GM18526 (cell line): Measurements from ENCODE around the gene PCGF6.

ENCODE experiments used
- POLR2A ChIP-seq: IDR thresholded peaks from 3 replicates; pipeline ENCODE4 v1.6.1; 2011; ENCODE audit not compliant: insufficient read length; ENCODE audit errors: extremely low read depth

PCGF6 gene

DNA sequence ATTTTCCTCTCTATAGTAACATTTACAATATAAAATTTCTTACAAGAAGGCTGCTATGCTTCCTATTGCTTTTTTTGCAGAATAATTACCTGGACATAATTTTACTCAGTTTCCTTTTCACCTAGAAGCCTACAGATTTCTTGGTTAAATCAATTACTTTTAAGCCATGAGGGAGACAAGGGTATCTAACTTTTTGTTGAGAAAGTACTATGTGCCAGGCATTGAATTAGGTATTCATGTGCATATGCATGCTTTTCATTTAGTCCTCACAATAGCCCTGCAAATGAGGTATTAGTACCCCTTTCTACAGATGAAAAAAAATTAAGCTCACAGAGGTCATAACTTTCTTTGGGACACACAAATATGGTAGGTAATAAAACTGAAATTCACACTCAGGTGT lies 16.4 kb downstream of the PCGF6 start:
- no peak for TF ChIP-seq POLR2A

DNA sequence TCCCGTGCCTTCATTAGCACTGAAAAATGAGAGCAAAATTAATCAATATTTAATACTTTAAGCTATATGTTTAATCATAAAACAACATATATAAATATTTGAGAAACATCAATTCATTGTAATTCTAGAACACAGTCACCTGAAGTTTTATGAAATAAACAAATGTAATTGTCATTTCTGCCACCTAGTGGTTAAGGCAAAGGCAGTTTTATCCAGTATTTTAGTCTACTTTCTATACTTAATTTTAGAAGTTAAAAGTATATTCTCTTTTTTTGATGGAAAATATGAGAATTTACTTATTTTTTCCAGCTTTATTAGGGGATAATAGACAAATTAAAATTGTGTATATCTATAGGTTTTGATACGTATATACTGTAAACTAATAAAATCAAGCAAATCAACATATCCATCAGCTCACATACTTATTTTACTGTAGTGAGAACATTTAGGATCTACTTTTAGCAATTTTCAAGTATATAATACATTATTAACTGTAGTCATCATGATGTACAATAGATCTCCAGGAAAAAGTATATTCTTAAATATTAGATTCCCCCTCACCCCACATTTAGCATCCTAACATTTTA lies 16.9 kb downstream of the PCGF6 start:
- TF ChIP-seq POLR2A = no peak

DNA sequence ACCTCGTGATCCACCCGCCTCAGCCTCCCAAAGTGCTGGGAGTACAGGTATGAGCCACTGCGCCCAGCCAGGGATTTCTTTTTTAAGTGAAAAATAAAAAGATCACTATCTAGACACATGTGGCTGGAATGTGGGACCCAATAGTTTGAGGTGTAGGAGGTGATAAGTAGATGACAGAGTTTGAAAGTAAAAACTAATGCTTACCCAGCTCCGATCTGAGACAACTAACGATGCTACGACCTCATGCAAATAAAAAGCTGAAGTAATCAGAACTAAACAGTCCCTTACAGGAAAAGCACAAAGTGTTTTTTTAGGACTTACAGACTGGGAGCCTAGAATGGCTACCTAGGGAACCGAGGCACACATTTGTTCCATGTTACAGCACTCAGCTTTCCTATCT lies 23.0 kb downstream of the PCGF6 start:
- TF ChIP-seq POLR2A = no peak

DNA sequence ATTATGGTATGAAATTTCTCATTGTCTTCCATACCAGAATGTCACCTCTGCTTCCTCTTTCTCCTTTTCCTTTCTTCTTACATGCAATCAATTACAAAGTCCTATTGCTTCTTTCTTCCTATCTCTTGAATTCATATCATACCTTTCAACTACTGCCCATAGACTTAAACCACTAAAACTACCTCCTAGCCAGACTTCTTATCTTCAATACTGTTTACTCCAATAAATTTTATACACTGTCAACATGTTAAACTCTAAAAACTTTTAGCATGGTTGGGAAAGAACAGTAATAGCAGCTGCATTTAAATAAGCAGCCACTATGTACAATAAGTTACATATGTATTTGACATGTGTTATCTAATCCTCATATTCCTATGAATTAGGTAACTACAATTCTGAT lies 34.9 kb downstream of the PCGF6 start:
- no peak for TF ChIP-seq POLR2A

DNA sequence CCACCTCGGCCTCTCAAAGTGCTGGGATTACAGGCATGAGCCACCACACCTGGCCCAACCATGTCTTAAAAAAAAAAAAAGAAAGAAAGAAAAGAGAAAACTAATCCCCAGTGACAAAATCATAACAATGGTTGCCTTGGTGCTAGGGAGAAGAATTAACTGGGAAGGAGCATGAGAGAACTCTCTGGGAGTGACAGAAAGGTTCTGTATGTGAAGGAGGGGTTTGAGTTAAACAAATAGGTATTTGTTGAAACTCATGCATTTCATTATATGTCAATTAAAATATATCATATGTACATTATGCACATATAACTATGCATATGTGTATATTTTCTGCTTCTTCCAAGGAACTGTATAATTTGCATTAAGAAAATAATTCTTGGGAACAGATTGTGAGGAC lies 40.7 kb downstream of the PCGF6 start:
- no peak for TF ChIP-seq POLR2A

DNA sequence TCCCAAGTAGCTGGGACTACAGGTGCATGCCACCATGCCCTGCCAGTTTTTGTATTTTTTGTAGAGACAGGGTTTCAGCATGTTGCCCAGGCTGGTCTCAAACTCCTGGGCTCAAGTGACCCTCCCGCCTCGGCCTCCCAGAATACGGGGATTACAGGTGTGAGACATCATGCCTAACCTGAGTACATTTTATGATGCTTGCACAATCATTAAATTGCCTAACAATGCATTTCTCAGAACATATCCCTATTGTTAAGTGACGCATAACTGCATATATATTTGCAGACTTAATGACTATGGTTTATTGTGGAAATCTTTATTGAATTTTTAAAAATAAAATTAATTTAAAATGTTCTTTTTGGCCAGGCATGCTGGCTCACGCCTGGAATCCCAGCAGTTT lies 43.3 kb downstream of the PCGF6 start:
- no peak for TF ChIP-seq POLR2A

DNA sequence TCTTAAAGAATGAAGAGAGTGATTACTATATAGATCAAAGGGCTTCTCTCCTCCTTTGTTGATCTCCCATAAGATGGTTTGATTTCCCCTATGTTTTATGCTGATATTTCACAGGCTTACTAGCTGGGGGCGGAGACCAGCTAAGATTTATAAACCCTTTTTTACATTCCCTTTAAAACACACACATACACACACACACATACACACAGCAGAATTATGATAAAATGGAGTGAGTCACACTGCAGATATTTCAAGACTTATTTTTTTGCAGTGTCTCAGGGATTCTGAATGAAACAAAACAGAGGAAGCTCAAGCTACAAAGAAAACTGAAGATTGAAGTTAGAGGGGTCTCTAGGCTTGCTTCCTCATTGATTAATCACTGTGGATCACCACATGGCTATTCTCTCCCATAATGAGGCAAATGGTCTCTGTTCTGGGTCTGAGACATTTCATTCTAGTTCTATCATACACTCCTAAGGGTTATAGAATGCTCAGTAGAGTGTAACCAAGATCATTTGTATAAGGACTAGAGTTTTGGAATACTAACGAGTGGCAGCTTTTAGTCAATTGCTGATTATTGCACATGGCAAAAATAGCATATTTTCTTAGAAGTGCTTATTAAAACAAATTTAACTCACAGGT lies 55.4 kb downstream of the PCGF6 start:
- TF ChIP-seq POLR2A = no peak

DNA sequence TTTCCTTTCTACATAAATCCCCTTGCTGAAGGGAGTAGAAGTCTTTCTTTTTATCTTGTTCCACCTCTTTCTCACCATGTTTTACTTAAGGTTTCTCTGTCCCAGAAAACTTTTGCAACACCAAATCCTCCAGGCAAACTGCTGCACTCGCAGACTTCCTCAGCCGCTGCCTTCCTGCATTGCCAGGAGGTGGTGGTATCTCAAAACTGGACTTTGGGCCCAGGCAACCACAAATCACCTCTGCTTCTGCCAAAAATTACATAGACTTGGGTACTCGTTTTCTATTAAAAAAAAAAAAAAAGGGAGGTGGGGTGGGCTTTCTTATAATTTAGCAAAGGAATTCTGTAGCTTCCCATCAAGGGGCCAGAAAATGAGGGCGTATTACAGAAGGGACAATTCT lies 59.4 kb downstream of the PCGF6 start:
- TF ChIP-seq POLR2A = no peak

DNA sequence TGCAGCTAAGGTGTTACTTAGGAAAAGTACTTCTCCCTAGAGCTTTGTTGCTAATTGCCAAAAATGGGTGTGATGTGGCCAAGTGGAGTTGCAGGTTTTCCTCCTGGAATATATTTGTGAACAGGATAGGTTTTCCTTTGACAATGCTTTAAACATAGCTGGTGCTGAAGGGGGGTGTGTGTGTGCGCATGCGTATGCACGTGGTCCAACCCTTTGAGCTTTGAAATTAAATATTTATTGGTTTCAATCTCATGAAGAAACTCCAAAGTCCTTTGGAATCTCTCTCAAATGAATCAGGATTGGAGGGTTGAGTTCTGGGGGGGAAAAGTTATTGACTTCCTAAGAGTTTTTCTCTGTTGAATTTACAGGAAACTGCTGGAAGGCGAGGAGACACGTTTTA lies 62.9 kb downstream of the PCGF6 start:
- TF ChIP-seq POLR2A = no peak

DNA sequence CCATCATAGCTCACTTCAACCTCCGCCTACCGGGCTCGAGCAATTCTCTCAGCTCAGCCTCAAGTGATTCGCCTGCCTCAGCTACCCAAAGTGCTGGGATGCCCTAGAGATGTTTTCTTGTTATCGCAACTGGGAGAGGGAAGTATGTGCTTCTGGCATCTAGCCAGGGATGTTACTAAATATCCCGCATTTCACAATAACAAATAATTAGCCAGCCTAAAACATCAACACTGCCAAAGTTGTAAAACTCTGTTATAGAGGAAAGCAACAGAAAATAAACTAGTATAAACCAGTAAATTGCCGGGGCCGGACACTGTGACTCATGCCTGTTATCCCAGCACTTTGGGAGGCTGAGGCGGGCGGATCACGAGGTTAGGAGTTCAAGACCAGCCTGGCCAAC lies 66.8 kb downstream of the PCGF6 start:
- no peak for TF ChIP-seq POLR2A

DNA sequence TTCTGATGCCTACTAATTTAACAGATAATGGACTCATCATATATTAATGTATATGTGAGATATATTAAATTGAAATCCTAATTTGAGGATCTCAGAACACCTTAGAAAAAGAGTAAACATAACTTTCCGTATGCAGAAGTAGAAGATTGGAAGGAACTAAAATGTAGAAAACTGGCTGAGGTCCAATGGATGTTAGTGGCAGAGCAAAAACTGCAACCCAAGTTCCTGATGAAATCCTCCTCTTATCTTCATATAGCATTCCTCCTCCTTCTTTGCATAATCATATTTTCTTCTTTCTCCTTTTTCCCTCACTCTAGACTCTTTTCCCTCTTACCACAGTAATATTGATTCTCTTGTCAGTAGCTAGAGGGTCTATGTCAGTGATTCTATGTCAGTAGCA lies 68.0 kb downstream of the PCGF6 start:
- no peak for TF ChIP-seq POLR2A

DNA sequence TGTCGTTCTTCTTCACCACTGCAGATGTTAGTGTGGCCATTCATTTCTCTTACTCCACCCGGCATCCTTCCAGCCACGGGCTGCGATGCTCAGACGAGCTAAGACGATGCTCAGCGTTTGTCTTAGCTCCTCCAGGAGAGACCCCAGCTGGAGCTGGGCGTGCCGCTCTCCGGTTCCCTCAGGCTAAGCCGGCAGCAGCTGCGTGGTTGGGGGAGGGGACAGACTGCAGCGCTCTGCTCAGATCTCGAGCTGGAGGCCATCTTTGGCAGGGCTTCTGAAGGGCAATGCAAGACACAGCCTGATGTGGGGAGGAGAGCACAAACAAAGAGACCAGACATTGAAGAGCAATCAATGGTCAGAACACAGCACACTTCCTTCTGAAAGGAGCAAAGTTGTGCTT lies 69.2 kb downstream of the PCGF6 start:
- no peak for TF ChIP-seq POLR2A

DNA sequence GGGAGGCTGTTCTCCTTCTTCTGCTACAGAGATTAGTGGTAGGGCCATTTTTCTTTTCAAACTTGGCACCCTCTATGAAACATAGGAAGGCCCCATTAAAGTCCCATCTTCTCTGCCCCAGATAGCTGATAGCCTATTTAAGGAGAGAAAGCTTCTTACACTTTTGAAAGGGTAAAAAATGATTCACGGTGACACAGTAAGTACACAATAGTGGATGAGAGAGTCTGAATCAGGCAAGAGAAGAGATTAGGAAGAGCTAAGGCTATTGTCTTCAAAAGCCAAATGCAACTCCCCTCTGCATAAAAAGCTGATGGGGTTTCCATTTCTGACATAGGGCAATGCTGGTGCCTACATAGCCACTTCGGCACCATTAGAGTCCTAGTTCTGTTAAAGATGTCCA lies 70.4 kb downstream of the PCGF6 start:
- TF ChIP-seq POLR2A = no peak

DNA sequence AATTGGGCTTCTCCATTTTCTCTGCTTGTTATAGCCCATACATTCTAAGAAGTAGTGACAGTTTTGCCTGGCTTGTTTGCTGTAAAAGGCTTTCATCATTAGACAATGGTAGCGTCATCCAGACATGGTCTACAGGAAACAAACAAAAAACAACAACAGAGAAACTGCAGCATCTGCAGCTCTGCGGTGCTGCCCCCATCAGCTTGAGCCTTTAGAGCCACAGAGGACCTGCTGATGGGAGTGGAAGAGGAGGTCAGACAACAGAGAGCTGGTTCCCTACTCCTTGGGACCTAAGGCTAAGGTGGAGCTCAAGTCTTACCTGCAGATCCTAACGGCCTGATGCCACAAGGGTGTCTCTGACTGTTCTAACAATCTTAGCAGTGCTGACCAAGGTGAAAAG lies 70.9 kb downstream of the PCGF6 start:
- no peak for TF ChIP-seq POLR2A

DNA sequence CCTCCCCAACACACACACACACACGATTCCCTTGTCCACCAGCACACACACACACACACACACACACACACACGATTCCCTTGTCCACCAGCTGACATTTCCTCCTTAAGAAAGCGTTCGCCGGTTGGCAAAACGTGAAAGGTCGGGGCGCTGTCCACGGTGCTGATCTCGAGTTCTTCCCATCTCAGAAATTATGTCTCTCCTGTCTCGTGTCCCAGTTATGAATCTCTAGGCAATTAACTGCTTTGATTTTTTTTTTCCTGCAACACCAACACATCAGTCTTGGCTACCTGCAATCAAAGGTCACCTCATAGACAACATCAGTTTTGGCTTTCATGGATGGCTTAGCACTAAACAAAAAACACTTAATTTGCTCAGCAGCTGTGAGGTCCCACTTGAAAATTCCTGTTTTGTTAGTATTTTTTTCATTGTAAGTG lies 72.1 kb downstream of the PCGF6 start:
- no peak for TF ChIP-seq POLR2A

DNA sequence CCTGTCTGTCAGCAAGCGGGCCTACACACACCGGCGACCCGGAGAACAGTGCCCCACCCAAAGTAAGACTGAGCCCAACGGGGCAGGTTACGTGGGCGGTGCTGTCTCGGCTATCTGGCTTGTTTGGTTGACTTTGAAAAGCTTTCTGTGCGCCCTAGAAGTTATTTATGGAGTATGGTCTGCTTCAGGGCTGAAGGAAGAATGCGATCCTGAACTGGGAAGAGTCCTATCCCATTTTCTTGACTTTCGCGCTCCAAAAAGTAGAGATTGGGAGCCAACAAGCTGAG lies 72.5 kb downstream of the PCGF6 start:
- TF ChIP-seq POLR2A = no peak
